Loucy (cell line): Measurements from ENCODE around the gene AGPS.

Experiments used
- CTCF ChIP-seq: fragments of 200-600 bp; sonication (generic); conservative IDR thresholded peaks from 2 replicates; pipeline ENCODE4 v1.5.1; 2014; ENCODE audit warnings: mild to moderate bottlenecking, antibody characterized with exemption, low read length
- EZH2phosphoT487 ChIP-seq: fragments of 200-600 bp; IDR thresholded peaks from 2 replicates; pipeline ENCODE4 v1.6.1; 2018; ENCODE audit warnings: antibody characterized with exemption, mild to moderate bottlenecking, moderate library complexity, borderline replicate concordance

- TF ChIP-seq CTCF, result no peak
- TF ChIP-seq EZH2phosphoT487, result no peak
These were observed 145.8 kb downstream of the AGPS start for GRCh38 chr2:177538323-177538722.
